ENCODE results near the gene MIDN.

DNA sequence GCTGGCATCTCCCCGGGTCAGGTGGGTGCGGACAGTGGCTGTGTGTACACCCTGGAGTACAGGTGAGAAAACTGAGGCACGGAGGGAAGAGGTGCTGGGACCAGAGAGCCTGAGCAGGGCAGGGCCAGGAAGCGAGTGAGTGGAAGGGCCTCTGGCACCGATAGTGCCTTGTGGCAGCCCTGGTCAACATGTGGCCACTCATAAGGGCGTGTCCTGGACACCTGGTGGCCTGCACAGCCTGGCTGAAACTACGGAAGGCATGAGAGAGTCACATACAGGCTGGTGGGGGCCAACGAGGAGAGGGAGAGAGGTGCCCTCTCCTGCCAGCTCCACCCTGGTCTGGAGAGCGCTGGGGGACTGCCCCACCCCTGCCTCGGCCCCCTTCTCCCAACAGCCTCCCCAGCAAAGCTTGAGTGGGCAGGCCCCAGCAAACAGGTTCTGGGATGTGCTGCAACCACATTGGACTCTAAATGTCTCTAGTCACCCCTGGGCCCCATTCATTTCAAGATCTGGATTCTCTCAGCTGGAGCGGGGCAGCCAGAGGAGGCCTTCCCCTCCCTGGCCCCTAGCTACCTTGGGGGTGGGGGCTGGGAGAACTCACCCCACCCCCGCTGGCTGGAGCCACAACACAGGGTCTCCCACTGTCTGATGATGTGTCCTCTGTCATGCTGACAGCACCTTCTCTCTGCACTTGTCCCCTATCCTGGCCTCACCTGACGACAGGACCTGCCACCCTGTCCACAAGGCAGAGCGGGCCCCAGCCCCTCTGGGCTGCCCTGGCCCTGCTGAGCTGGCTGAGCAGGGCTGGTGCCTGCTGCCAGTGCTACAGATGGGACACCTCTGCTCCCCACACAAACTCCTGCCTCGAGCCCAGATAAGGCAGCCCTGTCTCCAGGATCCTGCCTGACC, 16.4 kb upstream of the MIDN start:
- TF ChIP-seq, protein P1, sequence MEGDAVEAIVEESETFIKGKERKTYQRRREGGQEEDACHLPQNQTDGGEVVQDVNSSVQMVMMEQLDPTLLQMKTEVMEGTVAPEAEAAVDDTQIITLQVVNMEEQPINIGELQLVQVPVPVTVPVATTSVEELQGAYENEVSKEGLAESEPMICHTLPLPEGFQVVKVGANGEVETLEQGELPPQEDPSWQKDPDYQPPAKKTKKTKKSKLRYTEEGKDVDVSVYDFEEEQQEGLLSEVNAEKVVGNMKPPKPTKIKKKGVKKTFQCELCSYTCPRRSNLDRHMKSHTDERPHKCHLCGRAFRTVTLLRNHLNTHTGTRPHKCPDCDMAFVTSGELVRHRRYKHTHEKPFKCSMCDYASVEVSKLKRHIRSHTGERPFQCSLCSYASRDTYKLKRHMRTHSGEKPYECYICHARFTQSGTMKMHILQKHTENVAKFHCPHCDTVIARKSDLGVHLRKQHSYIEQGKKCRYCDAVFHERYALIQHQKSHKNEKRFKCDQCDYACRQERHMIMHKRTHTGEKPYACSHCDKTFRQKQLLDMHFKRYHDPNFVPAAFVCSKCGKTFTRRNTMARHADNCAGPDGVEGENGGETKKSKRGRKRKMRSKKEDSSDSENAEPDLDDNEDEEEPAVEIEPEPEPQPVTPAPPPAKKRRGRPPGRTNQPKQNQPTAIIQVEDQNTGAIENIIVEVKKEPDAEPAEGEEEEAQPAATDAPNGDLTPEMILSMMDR (IDR thresholded peaks at IDR 0.05) = no peak
- TF ChIP-seq POLR2A (IDR thresholded peaks at IDR 0.05) = no peak

Data from adrenal gland (tissue), 5 donors.